SK-N-SH (cell line): ENCODE results near the gene NIPA2.

ENCODE experiments used
- CHD2 ChIP-seq: fragments of 150-350 bp; IDR thresholded peaks from 2 replicates; pipeline ENCODE4 v1.6.1; 2018; ENCODE audit warnings: low read length; ENCODE audit not compliant: partially characterized antibody
- CTCF ChIP-seq: fragments of 200-600 bp; sonication (generic); IDR thresholded peaks from 2 replicates; pipeline ENCODE4 v1.6.1; 2017; ENCODE audit warnings: antibody characterized with exemption, mild to moderate bottlenecking, moderate library complexity
- ELF1 ChIP-seq: IDR thresholded peaks from 2 replicates; pipeline ENCODE4 v1.4.0; 2012
- JUND ChIP-seq: IDR thresholded peaks from 2 replicates; pipeline ENCODE4 v1.4.0; 2012
- MAX ChIP-seq: IDR thresholded peaks from 2 replicates; pipeline ENCODE4 v1.4.0; 2012; ENCODE audit warnings: low read depth
- MXI1 ChIP-seq: IDR thresholded peaks from 2 replicates; pipeline ENCODE4 v1.6.1; 2012; ENCODE audit warnings: mild to moderate bottlenecking, low read depth, low read length, improper control_type of control experiment
- NFIC ChIP-seq: IDR thresholded peaks from 2 replicates; pipeline ENCODE4 v1.4.0; 2012; ENCODE audit warnings: borderline replicate concordance
- POLR2AphosphoS5 ChIP-seq: IDR thresholded peaks from 2 replicates; pipeline ENCODE4 v1.6.1; 2012; ENCODE audit warnings: low read depth, low read length
- RAD21 ChIP-seq: IDR thresholded peaks from 2 replicates; pipeline ENCODE4 v1.6.1; 2012; ENCODE audit warnings: mild to moderate bottlenecking, low read length
- RCOR1 ChIP-seq: fragments of 150-350 bp; IDR thresholded peaks from 2 replicates; pipeline ENCODE4 v1.6.1; 2017; ENCODE audit warnings: antibody characterized with exemption, low read length
- SMC3 ChIP-seq: IDR thresholded peaks from 2 replicates; pipeline ENCODE4 v1.6.1; 2012; ENCODE audit warnings: low read depth, low read length, improper control_type of control experiment
- TCF12 ChIP-seq: IDR thresholded peaks from 2 replicates; pipeline ENCODE4 v1.4.0; 2012

GRCh38 chr15:22916606-22917350 is 78.3 kb downstream of the NIPA2 start:
- TF ChIP-seq JUND: no peak
- TF ChIP-seq CTCF: no peak
- no peak for TF ChIP-seq RCOR1
- no peak for TF ChIP-seq TCF12
- TF ChIP-seq RAD21: no peak
- no peak for TF ChIP-seq MXI1
- TF ChIP-seq ELF1: no peak
- no peak for TF ChIP-seq POLR2AphosphoS5
- no peak for TF ChIP-seq NFIC
- no peak for TF ChIP-seq CHD2
- TF ChIP-seq SMC3: no peak
- no peak for TF ChIP-seq MAX
